Fibroblast of skin of right biceps (primary cell): Measurements from ENCODE around the gene MEGF6.
A peak's percentile ranks its signal among the peaks of the same experiment; 100 is the strongest.

Source experiments
- DNase-seq: peaks from one replicate; pipeline ENCODE4 v3.0.0-alpha.2; 2013

Gene MEGF6, protein sequence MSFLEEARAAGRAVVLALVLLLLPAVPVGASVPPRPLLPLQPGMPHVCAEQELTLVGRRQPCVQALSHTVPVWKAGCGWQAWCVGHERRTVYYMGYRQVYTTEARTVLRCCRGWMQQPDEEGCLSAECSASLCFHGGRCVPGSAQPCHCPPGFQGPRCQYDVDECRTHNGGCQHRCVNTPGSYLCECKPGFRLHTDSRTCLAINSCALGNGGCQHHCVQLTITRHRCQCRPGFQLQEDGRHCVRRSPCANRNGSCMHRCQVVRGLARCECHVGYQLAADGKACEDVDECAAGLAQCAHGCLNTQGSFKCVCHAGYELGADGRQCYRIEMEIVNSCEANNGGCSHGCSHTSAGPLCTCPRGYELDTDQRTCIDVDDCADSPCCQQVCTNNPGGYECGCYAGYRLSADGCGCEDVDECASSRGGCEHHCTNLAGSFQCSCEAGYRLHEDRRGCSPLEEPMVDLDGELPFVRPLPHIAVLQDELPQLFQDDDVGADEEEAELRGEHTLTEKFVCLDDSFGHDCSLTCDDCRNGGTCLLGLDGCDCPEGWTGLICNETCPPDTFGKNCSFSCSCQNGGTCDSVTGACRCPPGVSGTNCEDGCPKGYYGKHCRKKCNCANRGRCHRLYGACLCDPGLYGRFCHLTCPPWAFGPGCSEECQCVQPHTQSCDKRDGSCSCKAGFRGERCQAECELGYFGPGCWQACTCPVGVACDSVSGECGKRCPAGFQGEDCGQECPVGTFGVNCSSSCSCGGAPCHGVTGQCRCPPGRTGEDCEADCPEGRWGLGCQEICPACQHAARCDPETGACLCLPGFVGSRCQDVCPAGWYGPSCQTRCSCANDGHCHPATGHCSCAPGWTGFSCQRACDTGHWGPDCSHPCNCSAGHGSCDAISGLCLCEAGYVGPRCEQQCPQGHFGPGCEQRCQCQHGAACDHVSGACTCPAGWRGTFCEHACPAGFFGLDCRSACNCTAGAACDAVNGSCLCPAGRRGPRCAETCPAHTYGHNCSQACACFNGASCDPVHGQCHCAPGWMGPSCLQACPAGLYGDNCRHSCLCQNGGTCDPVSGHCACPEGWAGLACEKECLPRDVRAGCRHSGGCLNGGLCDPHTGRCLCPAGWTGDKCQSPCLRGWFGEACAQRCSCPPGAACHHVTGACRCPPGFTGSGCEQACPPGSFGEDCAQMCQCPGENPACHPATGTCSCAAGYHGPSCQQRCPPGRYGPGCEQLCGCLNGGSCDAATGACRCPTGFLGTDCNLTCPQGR (N-terminal part only)

DNA sequence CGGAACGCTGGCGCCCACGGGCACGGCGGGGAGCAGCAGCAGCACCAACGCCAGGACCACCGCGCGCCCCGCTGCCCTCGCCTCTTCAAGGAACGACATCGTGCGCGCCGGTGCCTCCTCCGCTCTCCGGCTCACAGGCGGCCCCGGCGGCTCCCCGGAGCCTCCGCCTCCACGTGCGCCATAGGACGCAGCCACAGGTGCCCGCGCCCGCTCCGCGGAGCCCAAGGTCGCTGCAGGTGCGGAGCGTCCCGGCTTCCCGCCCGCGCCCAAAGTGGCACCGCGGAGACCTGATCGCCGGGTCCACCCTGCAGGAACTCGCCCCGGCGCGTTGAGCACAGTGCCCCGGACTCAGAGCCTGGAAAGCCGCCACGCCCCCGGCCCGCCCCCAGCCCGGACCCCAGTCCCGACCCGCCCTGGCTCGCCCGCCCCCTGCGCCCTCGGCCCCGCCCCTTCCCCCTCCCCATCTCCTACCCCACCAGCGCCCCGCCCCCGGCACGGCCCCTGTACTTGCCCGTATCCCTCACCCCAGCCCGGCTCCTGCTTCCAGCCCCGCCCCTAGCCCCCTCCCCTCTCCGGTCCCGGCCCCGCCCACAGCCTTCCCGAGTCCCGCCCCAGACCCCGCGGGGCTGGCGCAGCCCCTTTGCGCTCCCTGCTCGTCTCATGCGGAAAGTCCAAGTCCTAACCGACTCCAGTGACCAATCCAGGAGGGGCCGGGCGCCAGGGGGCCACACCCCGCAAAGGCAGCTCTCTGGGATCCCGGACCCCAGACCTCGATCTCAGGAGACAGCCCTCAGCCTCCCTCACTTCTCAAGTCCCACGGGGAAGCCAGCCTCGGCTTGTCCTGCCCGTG is at the start of gene MEGF6:
Gene MEGF6, minus strand, starts transcription at position 339 of the 850 bp plus-strand sequence. Its CDS starts 240 bp downstream, at position 99.
- DNase-seq, result peak; percentile 43

DNA sequence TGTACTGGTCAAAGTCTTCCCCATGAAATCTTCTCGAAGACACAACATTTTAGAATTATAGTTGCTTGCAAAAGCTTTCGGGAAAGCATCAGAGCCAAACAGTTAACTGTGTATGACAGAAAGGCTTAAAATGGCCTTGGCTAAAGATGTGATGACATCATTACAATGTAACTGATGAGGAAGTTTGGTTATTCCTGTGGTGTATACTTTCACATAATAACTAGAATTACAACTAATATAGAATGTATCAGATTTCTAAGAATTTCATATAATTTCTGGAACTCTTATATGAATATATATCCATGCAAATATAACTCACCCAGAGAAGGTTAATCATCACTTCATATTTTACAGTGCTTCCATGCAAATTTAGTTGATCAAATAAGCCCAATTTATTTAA is 49.4 kb upstream of the MEGF6 start:
- DNase-seq, result no peak

DNA sequence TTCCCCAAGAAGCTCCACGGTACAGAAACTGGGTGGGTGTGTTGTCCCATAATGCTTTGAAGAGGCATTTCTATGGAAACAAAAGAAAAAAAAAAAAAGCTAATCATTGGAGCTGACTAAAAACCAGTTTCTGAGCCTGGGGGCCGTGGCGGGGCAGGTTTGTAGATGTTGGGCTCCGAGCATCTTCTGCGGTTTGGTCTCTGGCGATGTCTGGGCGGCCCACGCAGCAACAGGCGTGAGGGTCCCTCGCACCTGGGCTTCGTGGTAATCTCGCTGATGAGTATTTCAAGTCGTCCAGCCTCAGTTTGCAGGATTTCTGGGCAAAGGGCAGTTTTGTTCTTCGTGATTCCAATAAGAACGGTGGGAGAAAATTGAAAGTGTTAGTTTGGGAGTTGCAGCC is 47.8 kb upstream of the MEGF6 start:
- DNase-seq, result no peak

DNA sequence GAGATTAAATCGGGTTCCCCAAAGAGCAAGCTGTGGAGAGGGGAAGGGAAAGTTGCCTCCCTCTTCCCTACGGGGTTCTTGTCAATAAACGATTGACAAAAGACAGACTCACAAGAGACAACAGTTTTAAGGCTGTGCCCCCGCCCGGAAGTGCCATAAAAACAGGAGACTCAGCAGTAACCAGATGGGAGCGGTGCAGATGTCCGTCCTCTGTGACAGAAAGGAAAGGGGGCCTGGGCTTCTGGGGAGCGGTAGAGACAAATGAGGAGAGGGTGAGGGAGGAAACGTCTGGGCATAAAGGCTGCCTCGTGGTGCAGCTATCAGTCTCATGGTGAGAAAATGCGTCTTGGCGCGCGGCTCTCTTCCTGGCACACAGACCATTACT is 46.9 kb upstream of the MEGF6 start:
- DNase-seq, result no peak

DNA sequence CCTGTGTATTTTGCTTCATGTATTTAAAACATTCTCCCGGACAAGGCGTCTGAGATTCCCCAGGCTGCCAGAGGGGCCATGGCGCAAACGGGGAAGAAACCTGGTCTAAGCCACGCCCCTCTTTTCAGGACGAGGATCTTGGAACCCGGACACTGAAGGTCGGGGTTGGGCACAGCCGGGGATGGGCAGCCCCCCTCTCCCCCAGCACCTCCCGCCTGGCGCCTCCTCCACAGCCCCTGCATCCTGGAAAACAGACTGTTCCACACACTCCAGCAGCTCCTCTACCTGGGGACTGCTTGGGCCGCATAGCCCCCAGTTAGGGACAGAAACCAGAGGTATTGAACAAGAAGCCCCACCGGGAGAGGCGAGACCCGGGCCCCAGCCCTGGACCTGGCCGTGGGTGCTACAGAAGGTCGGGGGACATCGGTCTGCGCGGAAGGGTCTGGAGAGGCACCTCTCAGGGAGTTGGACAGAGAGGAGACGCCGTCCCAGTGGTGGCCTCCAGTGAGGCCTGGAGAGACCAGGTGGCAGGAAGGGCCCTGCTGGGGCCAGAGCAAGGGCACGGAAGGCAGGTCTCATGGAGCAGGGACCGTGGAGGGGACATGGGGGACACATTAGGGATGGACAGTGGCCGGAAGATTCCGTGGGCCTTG is 46.4 kb upstream of the MEGF6 start:
- DNase-seq, result no peak

DNA sequence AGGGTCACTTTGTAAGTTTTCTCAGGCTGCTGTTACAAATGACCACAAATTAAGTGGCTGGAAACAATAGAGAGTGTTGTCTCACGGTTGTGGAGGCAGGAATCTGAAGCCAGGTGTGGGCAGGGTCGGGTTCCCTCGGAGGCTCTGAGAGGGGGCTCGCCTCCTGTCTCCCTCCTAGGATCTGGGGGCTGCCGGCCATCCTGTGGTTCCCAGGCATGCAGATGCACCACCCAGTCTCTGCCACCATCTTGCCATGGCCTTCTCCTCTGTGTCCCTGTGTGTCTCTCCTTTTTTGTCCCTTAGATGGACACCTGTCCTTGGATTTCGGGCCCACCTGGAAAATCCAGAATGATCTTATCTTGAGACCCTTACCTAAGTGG is 45.8 kb upstream of the MEGF6 start:
- DNase-seq, result no peak

DNA sequence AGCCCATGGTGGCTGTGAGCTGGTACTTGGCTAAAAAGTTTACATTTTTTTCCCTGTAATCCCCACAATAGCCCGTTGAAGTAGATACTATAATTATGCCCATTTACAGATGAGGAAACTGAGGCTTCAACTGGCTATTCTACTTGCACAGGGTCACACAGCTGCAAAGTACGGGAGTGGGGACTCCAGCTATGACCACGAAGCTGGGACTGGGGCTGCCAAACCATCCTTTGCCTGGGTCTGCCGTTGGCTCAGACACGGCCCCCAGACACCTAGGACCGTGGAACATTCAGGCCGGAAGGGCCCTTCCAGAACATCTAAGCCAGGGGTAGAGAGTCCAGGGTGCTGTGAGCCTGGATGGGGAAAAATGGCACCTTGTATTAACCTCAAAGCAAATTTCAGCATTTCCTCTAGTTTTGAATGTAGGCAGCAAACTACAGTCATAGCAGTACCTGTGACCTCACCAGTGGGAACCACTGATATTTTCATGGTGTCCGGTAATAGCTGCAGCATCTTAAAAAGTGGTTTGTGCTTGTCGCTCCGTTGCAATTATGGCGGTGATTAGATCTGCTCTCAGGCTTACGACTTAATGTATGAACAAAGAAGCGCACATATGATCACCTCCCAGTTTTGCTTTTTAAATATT is 45.3 kb upstream of the MEGF6 start:
- DNase-seq, result no peak

DNA sequence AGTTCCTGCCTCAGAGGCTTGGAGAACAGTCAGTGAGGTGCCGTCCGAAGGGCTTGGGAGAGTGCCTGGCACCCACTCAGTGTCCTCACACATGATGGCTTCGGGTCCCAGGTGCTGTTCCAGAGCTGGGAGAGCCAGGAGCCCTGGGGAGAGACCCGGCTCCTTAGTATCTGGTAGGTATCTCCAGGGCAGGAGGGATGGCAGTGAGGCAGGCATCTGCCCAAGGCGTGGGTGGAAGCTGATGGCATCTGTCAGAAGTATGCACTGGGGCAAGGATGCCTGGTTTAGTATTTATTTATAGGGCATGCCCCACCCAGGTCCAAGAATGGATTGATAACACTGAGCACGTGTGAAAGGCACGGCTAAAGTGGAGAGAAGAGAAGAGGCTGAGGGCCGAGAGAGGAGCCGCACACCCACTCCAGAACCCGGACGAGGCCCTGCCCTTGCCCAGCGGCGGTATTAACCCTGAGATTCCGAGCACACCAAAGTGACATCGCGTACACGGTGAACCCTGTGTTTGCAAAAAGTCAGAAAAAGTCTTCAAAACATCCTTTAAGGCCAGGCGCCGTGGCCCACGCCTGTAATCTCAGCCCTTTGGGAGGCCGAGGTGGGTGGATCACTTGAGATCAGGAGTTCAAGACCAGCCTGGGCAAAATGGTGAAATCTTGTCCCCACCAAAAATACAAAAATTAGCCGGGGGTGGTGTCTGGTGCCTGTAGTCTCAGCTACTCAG is 43.4 kb upstream of the MEGF6 start:
- no peak for DNase-seq

DNA sequence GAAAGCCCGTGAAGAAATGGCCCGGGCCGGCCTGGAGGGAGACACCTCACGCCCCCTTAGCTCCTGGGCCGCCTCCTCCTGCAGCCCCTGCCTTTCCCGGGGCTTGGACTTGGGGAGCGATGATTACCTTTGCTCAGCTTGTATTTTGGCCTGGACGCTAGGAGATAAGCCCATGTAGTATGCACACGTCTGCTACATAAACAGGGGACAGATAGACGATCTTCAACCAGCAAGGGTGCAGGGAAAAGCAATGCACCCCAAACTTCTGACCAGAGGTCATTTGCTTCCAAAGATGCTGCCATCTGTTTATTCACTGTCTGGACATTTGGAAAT is 41.9 kb upstream of the MEGF6 start:
- DNase-seq, result no peak

DNA sequence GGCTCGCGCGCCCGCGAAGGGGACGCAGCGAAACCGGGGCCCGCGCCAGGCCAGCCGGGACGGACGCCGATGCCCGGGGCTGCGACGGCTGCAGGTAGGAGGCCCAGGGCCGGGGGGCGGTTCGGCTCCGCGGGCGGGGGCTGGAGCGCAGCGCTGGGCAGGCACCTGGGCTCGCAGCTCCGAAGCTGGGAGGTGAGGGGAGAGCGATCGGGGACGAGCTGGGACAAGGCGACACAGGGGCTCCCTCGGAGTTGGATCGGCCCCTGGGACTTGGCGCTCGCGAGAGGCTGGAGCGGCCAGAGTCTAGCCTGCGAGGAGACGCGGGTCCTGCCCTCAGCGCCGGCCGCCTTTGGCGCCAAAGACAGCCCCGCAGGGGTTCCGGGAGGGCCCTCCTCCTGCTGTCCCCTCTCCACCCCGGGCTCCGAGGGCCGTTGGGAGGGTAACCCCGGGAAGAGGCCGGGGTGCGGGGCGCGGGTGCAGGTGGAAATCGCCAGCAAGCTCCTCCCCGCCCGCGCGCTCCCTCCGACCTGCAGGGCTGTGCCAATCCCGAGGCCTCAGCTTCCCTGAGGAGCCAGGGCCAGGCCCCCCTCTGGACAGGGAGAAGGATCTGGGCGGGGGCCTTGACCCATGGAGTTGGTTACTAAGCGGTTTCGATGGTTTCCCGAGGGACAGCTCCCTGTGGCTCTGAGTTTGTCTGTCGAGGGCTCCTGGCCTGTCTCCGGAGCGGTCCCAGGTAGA is 41.4 kb upstream of the MEGF6 start:
- no peak for DNase-seq

DNA sequence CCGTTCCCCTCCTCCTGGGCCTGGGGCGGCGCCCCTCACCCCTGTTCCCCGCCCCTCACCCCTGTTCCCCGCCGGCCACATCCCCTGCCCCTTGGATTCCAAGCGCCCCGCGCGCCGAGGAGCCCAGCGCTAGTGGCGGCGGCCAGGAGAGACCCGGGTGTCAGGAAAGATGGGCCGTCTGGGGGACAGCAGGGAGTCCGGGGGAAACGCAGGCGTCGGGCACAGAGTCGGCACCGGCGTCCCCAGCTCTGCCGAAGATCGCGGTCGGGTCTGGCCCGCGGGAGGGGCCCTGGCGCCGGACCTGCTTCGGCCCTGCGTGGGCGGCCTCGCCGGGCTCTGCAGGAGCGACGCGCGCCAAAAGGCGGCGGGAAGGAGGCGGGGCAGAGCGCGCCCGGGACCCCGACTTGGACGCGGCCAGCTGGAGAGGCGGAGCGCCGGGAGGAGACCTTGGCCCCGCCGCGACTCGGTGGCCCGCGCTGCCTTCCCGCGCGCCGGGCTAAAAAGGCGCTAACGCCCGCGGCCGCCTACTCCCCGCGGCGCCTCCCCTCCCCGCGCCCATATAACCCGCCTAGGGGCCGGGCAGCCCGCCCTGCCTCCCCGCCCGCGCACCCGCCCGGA is 40.7 kb upstream of the MEGF6 start, which contains the start of gene TP73:
Gene TP73, plus strand, starts transcription at position 587 of the 618 bp plus-strand sequence. CDS start 29,850 bp downstream, outside the sequence.
- no peak for DNase-seq

DNA sequence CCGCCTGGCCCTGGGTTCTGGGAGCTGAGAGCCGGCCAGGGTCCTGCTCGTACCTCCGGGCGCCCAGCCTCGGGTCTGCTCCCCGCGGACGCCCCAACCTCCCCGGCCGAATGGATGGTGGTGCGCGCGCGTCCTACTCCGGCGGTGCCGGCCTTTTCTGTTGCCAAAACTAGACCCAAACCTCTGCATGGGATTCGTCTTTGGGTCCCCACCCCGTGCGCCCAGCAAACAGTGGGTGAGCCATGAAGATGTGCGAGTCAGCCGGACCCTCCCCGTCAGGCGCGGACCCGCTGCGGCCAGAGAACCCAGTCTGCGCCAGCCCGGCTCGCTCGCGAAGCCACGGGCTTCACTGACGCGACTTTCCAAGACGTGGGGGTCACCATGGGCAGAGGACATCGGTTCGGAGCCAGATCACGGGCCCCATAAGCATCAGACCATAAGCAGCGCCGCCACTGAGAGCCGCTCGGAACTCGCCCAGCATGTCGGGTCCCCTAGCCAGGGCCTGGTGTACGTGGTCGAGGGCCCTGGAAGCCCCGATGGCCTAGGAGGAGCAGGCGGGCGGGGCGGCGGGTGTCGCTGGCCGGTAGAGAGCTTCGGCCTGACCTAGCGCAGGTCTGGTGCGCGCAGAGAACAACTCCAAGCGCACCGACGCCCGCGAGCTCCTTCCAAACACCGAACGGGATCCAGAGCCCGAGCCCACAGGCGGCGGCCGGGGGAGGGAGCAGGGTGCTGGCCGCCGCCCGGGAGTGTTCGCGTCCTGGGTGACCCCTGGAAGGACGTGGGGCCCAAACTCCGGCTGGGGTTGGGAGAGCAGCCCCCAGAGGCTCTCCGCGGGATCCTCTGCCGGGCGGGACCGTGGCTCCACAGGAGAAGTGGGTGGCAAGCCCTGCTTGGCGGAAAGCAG is 40.0 kb upstream of the MEGF6 start:
- no peak for DNase-seq

DNA sequence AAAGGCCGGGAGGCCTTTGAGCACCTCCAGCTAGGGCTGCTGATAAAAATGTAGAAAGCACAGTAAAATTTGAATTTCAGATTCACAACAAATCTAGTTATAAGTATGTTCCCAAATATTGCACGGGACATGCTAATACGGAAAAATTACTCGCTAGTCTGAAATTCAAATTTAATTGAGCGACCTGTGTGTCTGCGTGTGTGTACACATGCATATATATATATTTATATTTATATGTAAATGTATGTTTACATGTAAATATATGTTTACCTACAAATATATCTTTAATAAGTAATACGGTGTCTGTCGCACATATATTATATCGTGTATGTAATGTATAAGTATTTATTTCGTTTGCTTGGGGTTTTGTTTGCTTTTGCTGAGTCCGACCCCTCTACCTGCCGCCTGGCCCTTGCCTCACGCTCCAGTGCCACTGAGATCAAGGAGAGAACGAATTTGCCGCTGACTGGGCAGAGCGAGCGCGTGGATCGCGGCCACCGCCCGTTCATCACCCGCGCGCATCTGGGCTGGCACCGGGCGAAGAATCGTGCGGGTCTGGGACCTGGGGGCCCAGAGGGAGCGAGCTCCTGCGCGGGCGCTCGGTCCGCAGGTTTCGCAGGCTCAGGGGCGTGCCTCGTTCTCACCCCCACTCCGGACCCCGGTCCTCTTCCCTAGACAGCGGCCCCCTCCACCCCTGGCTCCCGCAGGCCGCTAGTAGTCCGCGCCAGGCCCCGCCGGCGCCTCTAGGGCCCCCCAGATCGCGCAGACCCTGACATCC is 39.1 kb upstream of the MEGF6 start:
- DNase-seq, result no peak

DNA sequence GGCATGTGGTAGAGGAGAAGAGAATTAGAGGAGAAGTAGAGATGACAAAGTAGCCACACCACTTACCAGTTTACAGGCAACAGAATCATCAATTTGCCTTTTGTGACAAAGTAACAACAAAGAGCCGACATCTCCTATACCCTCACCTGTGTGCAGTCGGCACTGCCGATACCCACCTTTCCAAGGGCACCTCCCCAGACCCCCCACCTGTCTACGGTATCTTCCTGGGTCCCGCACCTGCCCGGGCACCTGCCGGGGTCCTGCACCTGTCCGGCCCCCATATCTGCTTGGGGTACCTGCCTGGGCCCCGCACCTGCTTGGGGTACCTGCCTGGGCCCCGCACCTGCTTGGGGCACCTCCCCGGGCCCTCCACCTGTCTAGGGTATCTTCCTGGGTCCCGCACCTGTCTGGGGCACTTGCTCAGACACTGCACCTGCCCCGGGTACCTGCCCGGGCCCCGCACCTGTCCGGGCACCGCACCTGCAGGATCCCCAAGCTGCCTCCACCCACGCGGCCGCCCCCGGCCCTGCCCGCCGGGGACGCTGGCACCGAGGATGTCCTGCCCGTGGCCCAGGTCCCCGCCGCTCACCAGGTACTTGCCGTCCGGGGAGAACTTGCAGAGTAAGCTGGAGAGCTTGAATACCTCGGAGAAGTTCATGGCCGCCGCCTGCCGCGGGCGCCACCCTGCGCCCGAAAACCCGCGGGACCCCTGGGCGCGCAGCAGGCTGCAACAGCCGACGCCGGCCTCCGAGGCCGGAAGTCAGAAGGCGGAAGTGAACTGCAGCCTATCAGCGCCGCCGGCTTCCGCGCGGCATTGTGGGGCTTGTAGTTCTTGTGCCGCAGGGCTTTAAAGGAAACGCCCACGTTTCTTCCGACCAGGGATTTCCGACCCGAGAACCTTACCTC is 38.3 kb upstream of the MEGF6 start, which contains the start of gene WRAP73:
Gene WRAP73, minus strand, starts transcription at position 762 of the 906 bp plus-strand sequence. Its CDS starts 104 bp downstream, at position 658.
- peak; percentile 88 for DNase-seq

DNA sequence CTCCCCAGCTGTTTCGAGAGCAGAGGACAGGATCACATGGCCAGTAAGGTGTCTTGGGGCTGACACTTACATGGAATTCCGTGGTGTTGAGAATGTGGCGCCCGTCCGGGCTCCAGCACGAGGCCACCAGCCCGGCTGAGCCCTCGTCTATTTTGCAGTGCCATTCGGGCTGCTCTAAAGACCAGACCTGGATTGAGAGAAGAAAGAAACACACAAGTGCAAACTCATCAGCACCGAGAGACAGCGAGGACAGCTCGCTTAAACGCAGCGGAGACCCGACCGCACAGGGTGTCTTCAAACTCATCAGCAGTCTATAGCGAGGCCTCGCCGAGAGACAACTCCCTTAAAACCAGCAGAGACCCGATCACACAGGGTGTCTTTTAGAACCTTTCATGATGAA is 35.3 kb upstream of the MEGF6 start:
- DNase-seq, result no peak
